ENCODE results near the gene RIMBP2.

The RIMBP2 gene

GRCh38 chr12:130549361-130549760 lies 166.7 kb downstream of the RIMBP2 start:
- H3K4me3 ChIP-seq (ENCODE audit: control insufficient read depth, low read depth, low read length), result no peak overlapping the region
- TF ChIP-seq, protein P1, sequence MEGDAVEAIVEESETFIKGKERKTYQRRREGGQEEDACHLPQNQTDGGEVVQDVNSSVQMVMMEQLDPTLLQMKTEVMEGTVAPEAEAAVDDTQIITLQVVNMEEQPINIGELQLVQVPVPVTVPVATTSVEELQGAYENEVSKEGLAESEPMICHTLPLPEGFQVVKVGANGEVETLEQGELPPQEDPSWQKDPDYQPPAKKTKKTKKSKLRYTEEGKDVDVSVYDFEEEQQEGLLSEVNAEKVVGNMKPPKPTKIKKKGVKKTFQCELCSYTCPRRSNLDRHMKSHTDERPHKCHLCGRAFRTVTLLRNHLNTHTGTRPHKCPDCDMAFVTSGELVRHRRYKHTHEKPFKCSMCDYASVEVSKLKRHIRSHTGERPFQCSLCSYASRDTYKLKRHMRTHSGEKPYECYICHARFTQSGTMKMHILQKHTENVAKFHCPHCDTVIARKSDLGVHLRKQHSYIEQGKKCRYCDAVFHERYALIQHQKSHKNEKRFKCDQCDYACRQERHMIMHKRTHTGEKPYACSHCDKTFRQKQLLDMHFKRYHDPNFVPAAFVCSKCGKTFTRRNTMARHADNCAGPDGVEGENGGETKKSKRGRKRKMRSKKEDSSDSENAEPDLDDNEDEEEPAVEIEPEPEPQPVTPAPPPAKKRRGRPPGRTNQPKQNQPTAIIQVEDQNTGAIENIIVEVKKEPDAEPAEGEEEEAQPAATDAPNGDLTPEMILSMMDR (conservative IDR thresholded peaks at IDR 0.05; ENCODE audit: control insufficient read depth, insufficient read depth, low read depth, low read length), result no peak
- no peak for DNase-seq (ENCODE audit: low read depth)

- no peak for DNase-seq (ENCODE audit: low read depth)
- TF ChIP-seq, protein P1 (conservative IDR thresholded peaks at IDR 0.05; ENCODE audit: control insufficient read depth, insufficient read depth, low read depth, low read length), result no peak
- H3K4me3 ChIP-seq (ENCODE audit: control insufficient read depth, low read depth, low read length), result no peak overlapping the region
Measured at GRCh38 chr12:130547480-130548155, 168.5 kb downstream of the RIMBP2 start.

DNA sequence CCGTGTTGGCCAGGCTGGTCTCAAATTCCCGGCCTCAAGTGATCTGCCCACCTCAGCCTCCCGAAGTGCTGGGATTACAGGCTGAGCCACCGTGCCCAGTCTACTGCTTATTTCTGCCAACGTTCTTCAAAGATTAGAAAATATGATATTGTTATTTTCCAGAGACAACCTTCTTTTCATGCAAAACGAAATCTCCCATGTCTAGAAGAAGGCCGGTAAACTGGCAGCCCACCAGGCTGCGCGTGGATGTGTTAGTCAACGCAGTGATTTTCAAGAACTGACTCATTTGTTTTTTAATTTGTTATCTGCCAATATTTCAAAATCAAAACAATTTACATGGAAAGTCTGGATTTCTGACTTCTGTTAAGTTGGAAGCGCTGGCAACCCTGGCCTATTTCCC lies 169.6 kb downstream of the RIMBP2 start:
- TF ChIP-seq, protein P1 (conservative IDR thresholded peaks at IDR 0.05; ENCODE audit: control insufficient read depth, insufficient read depth, low read depth, low read length), result no peak
- no peak for DNase-seq (ENCODE audit: low read depth)
- H3K4me3 ChIP-seq (ENCODE audit: control insufficient read depth, low read depth, low read length), result no peak overlapping the region

DNA sequence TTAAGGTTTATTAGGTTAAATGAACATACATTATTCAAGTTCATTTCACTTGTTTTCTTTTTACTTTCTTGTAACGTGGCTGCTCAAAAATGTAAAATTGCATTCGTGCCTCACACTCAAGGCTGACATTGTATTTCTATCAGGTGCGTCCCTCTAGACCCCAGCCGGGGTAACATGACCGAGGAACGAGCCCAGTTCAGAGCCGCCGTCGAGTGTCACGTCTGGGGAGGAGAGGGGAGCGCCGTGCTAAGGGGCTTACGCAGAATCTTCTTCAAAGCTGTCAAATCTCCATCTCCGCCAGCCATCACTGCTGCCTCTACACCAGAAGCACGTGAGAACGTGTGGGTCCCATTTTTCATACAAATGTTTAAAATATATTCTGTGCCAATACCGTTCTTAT lies 170.6 kb downstream of the RIMBP2 start:
- DNase-seq (ENCODE audit: low read depth), result no peak
- TF ChIP-seq, protein P1 (conservative IDR thresholded peaks at IDR 0.05; ENCODE audit: control insufficient read depth, insufficient read depth, low read depth, low read length), result no peak
- no peak overlapping the region for H3K4me3 ChIP-seq (ENCODE audit: control insufficient read depth, low read depth, low read length)

- no peak overlapping the region for H3K4me3 ChIP-seq (ENCODE audit: control insufficient read depth, low read depth, low read length)
- TF ChIP-seq, protein P1 (conservative IDR thresholded peaks at IDR 0.05; ENCODE audit: control insufficient read depth, insufficient read depth, low read depth, low read length), result no peak
- no peak for DNase-seq (ENCODE audit: low read depth)
Measured at GRCh38 chr12:130540376-130540775, 175.7 kb downstream of the RIMBP2 start.

- TF ChIP-seq, protein P1 (conservative IDR thresholded peaks at IDR 0.05; ENCODE audit: control insufficient read depth, insufficient read depth, low read depth, low read length), result no peak
- no peak overlapping the region for H3K4me3 ChIP-seq (ENCODE audit: control insufficient read depth, low read depth, low read length)
- DNase-seq (ENCODE audit: low read depth), result no peak
Measured at GRCh38 chr12:130538343-130539095, 177.6 kb downstream of the RIMBP2 start.

Data from fibroblast of mammary gland (primary cell).